SK-N-SH (cell line): ENCODE data around the gene PLA2G2C. TPM values are rescaled to one million over a fixed set of nuclear protein-coding genes. Genes with fewer than 3 reads are reported as not detected.

ENCODE experiments used
- CTCF ChIA-PET: fragments of 300-600, 350-600 bp; formaldehyde crosslinking; extraction: SDS; loops from one replicate; lab custom pipeline; 2021; lab: Yijun Ruan, JAX
- POLR2A ChIA-PET: fragments of 350-600 bp; sonication (Branson Sonifier 250); formaldehyde crosslinking; extraction: SDS; loops from one replicate; lab custom pipeline; 2020; ENCODE audit warnings: antibody characterized with exemption, inconsistent platforms; lab: Yijun Ruan, JAX
- DNase-seq: peaks from one replicate; pipeline ENCODE4 v3.0.0; 2012
- H2AFZ ChIP-seq: fragments of 200-600 bp; sonication (generic); 2 replicates; pipeline ENCODE4 v1.8.1; 2016; ENCODE audit warnings: antibody characterized with exemption, mild to moderate bottlenecking, low read depth
- H3F3A ChIP-seq: fragments of 200-600 bp; sonication (generic); replicated peaks from 2 replicates; pipeline ENCODE3; 2016; ENCODE audit warnings: antibody characterized with exemption, mild to moderate bottlenecking; ENCODE audit not compliant: insufficient read depth
- H3K27ac ChIP-seq, 2 experiments: fragments of 200-500 bp in 1 of 2; fragments of 200-600 bp in 1 of 2; sonication (Bioruptor generic) in 1 of 2; sonication (generic), shearing (Covaris generic) in 1 of 2; 2 replicates each; pipeline versions ENCODE4 v1.5.1 to v1.6.1; 2014 to 2016; ENCODE audit warnings: low read depth in 2 of 2, inconsistent platforms in 1 of 2, low read length in 1 of 2, mild to moderate bottlenecking in 1 of 2, mixed read lengths in 1 of 2
- H3K27me3 ChIP-seq: fragments of 200-600 bp; sonication (generic), shearing (Covaris generic); 2 replicates; pipeline ENCODE4 v1.6.1; 2016; ENCODE audit warnings: mixed run types; ENCODE audit not compliant: insufficient read depth
- H3K36me3 ChIP-seq, 2 experiments: fragments of 200-500 bp in 1 of 2; fragments of 200-600 bp in 1 of 2; sonication (Bioruptor generic) in 1 of 2; sonication (generic) in 1 of 2; replicated peaks in 1 of 2; 2 replicates each; pipeline versions ENCODE3 to v1.5.1; 2014 to 2016; ENCODE audit warnings: low read length in 1 of 2, mild to moderate bottlenecking in 1 of 2; ENCODE audit not compliant: insufficient read depth in 2 of 2, control insufficient read depth in 1 of 2
- H3K4me1 ChIP-seq, 2 experiments: fragments of 200-500 bp in 1 of 2; fragments of 200-600 bp in 1 of 2; sonication (Bioruptor generic) in 1 of 2; sonication (generic), shearing (Covaris generic) in 1 of 2; 2 replicates each; pipeline versions ENCODE4 v1.5.1 to v1.6.1; 2014 to 2016; ENCODE audit warnings: low read depth in 1 of 2, low read length in 1 of 2, mixed run types in 1 of 2; ENCODE audit not compliant: insufficient read depth in 2 of 2, control insufficient read depth in 1 of 2
- H3K4me2 ChIP-seq: fragments of 200-600 bp; sonication (generic), shearing (Covaris generic); 2 replicates; pipeline ENCODE4 v1.6.1; 2017; ENCODE audit warnings: mixed run types
- H3K4me3 ChIP-seq, 2 experiments: fragments of 200-500 bp in 1 of 2; fragments of 200-600 bp in 1 of 2; sonication (Bioruptor generic) in 1 of 2; sonication (generic), shearing (Covaris generic) in 1 of 2; 2 replicates each; pipeline versions ENCODE4 v1.5.1 to v1.8.1; 2014 to 2016; ENCODE audit warnings: low read depth in 2 of 2, inconsistent platforms in 1 of 2, low read length in 1 of 2, mild to moderate bottlenecking in 1 of 2, mixed read lengths in 1 of 2, moderate library complexity in 1 of 2
- H3K79me2 ChIP-seq: fragments of 200-600 bp; sonication (generic); 2 replicates; pipeline ENCODE4 v1.8.1; 2017; ENCODE audit warnings: mild to moderate bottlenecking; ENCODE audit not compliant: insufficient read depth
- H3K9ac ChIP-seq: fragments of 200-600 bp; sonication (generic); 2 replicates; pipeline ENCODE4 v1.6.1; 2017; ENCODE audit warnings: mixed run types
- H3K9me2 ChIP-seq: fragments of 200-600 bp; sonication (generic); 2 replicates; pipeline ENCODE4 v1.6.1; 2017; ENCODE audit warnings: mixed run types
- H3K9me3 ChIP-seq: fragments of 200-600 bp; sonication (generic); 2 replicates; pipeline ENCODE4 v1.6.1; 2017; ENCODE audit warnings: mixed run types, mild to moderate bottlenecking, moderate library complexity
- H4K20me1 ChIP-seq: fragments of 200-600 bp; sonication (generic); 2 replicates; pipeline ENCODE4 v1.6.1; 2017; ENCODE audit warnings: mild to moderate bottlenecking, mixed run types; ENCODE audit not compliant: insufficient read depth
- ELF1 ChIP-seq: IDR thresholded peaks from 2 replicates; pipeline ENCODE4 v1.4.0; 2012
- FOXJ3 ChIP-seq: sonication (generic); formaldehyde crosslinking; IDR thresholded peaks from 2 replicates; pipeline ENCODE4 v1.5.1; 2020; ENCODE audit warnings: mild to moderate bottlenecking, missing genetic modification reagents
- FOXM1 ChIP-seq: IDR thresholded peaks from 2 replicates; pipeline ENCODE4 v1.4.0; 2012; ENCODE audit warnings: low read depth, mild to moderate bottlenecking
- GABPA ChIP-seq: IDR thresholded peaks from 2 replicates; pipeline ENCODE4 v1.4.0; 2012; ENCODE audit warnings: low read depth, mild to moderate bottlenecking
- JUND ChIP-seq: IDR thresholded peaks from 2 replicates; pipeline ENCODE4 v1.4.0; 2012
- MXI1 ChIP-seq: IDR thresholded peaks from 2 replicates; pipeline ENCODE4 v1.6.1; 2012; ENCODE audit warnings: mild to moderate bottlenecking, low read depth, low read length, improper control_type of control experiment
- NFIC ChIP-seq: IDR thresholded peaks from 2 replicates; pipeline ENCODE4 v1.4.0; 2012; ENCODE audit warnings: borderline replicate concordance
- NRF1 ChIP-seq: IDR thresholded peaks from 2 replicates; pipeline ENCODE4 v1.6.1; 2012; ENCODE audit warnings: low read depth, mild to moderate bottlenecking, low read length
- POLR2AphosphoS5 ChIP-seq: IDR thresholded peaks from 2 replicates; pipeline ENCODE4 v1.6.1; 2012; ENCODE audit warnings: low read depth, low read length
- RAD21 ChIP-seq: IDR thresholded peaks from 2 replicates; pipeline ENCODE4 v1.6.1; 2012; ENCODE audit warnings: mild to moderate bottlenecking, low read length
- RCOR1 ChIP-seq: fragments of 150-350 bp; IDR thresholded peaks from 2 replicates; pipeline ENCODE4 v1.6.1; 2017; ENCODE audit warnings: antibody characterized with exemption, low read length
- SIN3A ChIP-seq: IDR thresholded peaks from 2 replicates; pipeline ENCODE4 v1.6.1; 2012; ENCODE audit warnings: low read depth, mild to moderate bottlenecking, low read length, moderate library complexity, borderline replicate concordance
- SMC3 ChIP-seq: IDR thresholded peaks from 2 replicates; pipeline ENCODE4 v1.6.1; 2012; ENCODE audit warnings: low read depth, low read length, improper control_type of control experiment
- TCF12 ChIP-seq: IDR thresholded peaks from 2 replicates; pipeline ENCODE4 v1.4.0; 2012
- TEAD4 ChIP-seq: IDR thresholded peaks from 2 replicates; pipeline ENCODE4 v1.4.0; 2012; ENCODE audit warnings: mild to moderate bottlenecking, borderline replicate concordance; ENCODE audit not compliant: insufficient read depth
- WGBS: methylation state at CpG from one replicate; pipeline ENCODE4 v1.1.6; 2017; ENCODE audit warnings: low lambda C conversion rate; 5-methylcytosine and 5-hydroxymethylcytosine counted together
- polyA plus RNA-seq, 3 experiments: library from polyadenylated mRNA; depleted of rRNA; stranded (reverse); fragments of >200 nt; gene quantifications; 2 replicates each; pipeline ENCODE4 v1.2.3, GENCODE V29; 2012
- TF ChIP-seq, protein P1 (sequence below): IDR thresholded peaks from 2 replicates; pipeline ENCODE4 v1.4.0; 2012; ENCODE audit warnings: low read depth, borderline replicate concordance
- TF ChIP-seq, protein P2 (sequence below): IDR thresholded peaks from 2 replicates; pipeline ENCODE4 v1.6.1; 2012; ENCODE audit warnings: mild to moderate bottlenecking, low read depth, low read length, moderate library complexity
- TF ChIP-seq, protein P3 (sequence below): fragments of 150-350 bp; IDR thresholded peaks from 2 replicates; pipeline ENCODE4 v1.6.1; 2016; ENCODE audit warnings: mild to moderate bottlenecking, low read depth, low read length

Gene PLA2G2C
- polyA plus RNA-seq, 1 of the 3 experiments (the other 2 are of a cell fraction) = not detected

DNA sequence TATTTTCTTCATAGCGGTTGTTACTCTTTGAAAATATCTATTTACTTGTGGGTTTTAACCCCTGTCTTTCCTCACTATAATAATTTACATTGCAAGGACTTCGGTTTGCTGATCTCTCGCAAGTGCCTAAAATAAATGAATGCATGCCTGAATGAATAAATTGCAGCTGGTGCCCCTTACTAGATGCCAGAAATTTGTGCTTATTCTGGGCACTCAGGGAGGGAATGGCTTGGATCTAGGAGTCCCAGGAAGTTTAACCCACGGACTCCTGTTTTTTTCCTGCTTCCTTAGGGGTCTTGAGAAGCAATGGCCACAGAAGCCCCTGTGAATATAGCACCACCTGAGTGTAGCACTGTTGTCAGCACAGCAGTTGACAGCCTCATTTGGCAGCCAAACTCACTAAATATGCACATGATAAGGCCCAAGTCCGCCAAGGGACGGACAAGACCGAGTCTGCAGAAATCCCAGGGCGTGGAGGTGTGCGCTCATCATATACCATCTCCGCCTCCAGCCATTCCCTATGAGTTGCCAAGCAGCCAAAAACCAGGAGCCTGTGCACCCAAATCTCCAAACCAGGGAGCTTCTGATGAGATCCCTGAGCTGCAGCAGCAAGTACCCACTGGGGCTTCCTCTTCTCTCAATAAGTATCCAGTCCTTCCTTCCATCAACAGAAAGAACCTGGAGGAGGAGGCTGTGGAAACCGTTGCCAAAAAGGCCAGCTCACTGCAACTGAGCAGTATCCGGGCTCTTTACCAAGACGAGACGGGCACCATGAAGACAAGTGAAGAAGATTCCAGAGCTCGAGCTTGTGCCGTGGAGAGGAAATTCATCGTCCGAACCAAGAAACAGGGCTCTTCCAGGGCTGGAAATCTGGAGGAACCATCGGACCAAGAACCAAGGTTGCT, 4.2 kb upstream of the PLA2G2C start:
- no peak for DNase-seq
- TF ChIP-seq FOXM1 (no peak), RAD21 (no peak), RCOR1 (no peak), GABPA (no peak), FOXJ3 (CRISPR knock-in tag) (no peak), SMC3 (no peak), TEAD4 (no peak), NRF1 (no peak), SIN3A (no peak), MXI1 (no peak), ELF1 (no peak), TCF12 (no peak), POLR2AphosphoS5 (no peak), NFIC (no peak), JUND (no peak)
- TF ChIP-seq, protein P1, sequence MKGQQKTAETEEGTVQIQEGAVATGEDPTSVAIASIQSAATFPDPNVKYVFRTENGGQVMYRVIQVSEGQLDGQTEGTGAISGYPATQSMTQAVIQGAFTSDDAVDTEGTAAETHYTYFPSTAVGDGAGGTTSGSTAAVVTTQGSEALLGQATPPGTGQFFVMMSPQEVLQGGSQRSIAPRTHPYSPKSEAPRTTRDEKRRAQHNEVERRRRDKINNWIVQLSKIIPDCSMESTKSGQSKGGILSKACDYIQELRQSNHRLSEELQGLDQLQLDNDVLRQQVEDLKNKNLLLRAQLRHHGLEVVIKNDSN = no peak
- TF ChIP-seq, protein P2, sequence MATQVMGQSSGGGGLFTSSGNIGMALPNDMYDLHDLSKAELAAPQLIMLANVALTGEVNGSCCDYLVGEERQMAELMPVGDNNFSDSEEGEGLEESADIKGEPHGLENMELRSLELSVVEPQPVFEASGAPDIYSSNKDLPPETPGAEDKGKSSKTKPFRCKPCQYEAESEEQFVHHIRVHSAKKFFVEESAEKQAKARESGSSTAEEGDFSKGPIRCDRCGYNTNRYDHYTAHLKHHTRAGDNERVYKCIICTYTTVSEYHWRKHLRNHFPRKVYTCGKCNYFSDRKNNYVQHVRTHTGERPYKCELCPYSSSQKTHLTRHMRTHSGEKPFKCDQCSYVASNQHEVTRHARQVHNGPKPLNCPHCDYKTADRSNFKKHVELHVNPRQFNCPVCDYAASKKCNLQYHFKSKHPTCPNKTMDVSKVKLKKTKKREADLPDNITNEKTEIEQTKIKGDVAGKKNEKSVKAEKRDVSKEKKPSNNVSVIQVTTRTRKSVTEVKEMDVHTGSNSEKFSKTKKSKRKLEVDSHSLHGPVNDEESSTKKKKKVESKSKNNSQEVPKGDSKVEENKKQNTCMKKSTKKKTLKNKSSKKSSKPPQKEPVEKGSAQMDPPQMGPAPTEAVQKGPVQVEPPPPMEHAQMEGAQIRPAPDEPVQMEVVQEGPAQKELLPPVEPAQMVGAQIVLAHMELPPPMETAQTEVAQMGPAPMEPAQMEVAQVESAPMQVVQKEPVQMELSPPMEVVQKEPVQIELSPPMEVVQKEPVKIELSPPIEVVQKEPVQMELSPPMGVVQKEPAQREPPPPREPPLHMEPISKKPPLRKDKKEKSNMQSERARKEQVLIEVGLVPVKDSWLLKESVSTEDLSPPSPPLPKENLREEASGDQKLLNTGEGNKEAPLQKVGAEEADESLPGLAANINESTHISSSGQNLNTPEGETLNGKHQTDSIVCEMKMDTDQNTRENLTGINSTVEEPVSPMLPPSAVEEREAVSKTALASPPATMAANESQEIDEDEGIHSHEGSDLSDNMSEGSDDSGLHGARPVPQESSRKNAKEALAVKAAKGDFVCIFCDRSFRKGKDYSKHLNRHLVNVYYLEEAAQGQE = no peak
- TF ChIP-seq, protein P3, sequence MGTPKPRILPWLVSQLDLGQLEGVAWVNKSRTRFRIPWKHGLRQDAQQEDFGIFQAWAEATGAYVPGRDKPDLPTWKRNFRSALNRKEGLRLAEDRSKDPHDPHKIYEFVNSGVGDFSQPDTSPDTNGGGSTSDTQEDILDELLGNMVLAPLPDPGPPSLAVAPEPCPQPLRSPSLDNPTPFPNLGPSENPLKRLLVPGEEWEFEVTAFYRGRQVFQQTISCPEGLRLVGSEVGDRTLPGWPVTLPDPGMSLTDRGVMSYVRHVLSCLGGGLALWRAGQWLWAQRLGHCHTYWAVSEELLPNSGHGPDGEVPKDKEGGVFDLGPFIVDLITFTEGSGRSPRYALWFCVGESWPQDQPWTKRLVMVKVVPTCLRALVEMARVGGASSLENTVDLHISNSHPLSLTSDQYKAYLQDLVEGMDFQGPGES = no peak
- Histone ChIP-seq H3K27me3 (peaks cover 12% of the 10 kb centered on the region; the same call in 1 of the 2 replicates), H3K27ac (no peak overlapping the region), H3K36me3 (no peaks in the 10 kb centered on the region), H3K9me2 (no peaks in the 10 kb centered on the region), H3K9ac (no peak overlapping the region), H2AFZ (no peak overlapping the region), H3K4me3 (no peak overlapping the region), H3K4me2 (no peak overlapping the region), H4K20me1 (no peaks in the 10 kb centered on the region), H3K4me1 (no peaks in the 10 kb centered on the region; a peak in 1 of 4 replicates), H3F3A (no peaks in the 10 kb centered on the region), H3K9me3 (no peaks in the 10 kb centered on the region), H3K79me2 (no peaks in the 10 kb centered on the region)
- 54% methylated on average over 19 of the region's 19 CpGs for WGBS
- ChIA-PET POLR2A (no interaction called here), CTCF (interaction anchor here (0.7 to 2.9 kb wide), 5 partner anchors 11 to 216 kb away, joined by 3 to 16 read pairs (median 5); no protein-coding TSS in a partner anchor)
